T-helper 2 cell treated with Interferon-gamma antibody and Interleukin-4, amounts not matched to agents 5 μg/mL and 100 μg/mL, for 36 hours (primary cell): ENCODE measurements around the gene MINDY3.
"Not testable (repeated sequence)": the region's sequence is repeated elsewhere in the genome, so short reads cannot be mapped to it uniquely, and the experiment has no call there.

ENCODE experiments used
- DNase-seq: peaks from one replicate; pipeline ENCODE4 v3.0.0; 2021; ENCODE audit warnings: low spot score
- H3K27ac Mint-ChIP-seq: one replicate; pipeline ENCODE4 v1.8.0; 2021; ENCODE audit warnings: mild to moderate bottlenecking, mixed read lengths
- H3K27me3 Mint-ChIP-seq: one replicate; pipeline ENCODE4 v1.8.0; 2021; ENCODE audit warnings: low read depth, mixed read lengths
- H3K36me3 Mint-ChIP-seq: one replicate; pipeline ENCODE4 v1.8.0; 2021; ENCODE audit warnings: low read depth, mixed read lengths
- H3K4me1 Mint-ChIP-seq: one replicate; pipeline ENCODE4 v1.8.0; 2021; ENCODE audit warnings: low read depth, mixed read lengths
- H3K4me3 Mint-ChIP-seq: one replicate; pipeline ENCODE4 v1.8.0; 2022; ENCODE audit warnings: mild to moderate bottlenecking, moderate library complexity, mixed read lengths
- H3K9me3 Mint-ChIP-seq: one replicate; pipeline ENCODE4 v1.8.0; 2021; ENCODE audit warnings: mixed read lengths

MINDY3 gene

DNA sequence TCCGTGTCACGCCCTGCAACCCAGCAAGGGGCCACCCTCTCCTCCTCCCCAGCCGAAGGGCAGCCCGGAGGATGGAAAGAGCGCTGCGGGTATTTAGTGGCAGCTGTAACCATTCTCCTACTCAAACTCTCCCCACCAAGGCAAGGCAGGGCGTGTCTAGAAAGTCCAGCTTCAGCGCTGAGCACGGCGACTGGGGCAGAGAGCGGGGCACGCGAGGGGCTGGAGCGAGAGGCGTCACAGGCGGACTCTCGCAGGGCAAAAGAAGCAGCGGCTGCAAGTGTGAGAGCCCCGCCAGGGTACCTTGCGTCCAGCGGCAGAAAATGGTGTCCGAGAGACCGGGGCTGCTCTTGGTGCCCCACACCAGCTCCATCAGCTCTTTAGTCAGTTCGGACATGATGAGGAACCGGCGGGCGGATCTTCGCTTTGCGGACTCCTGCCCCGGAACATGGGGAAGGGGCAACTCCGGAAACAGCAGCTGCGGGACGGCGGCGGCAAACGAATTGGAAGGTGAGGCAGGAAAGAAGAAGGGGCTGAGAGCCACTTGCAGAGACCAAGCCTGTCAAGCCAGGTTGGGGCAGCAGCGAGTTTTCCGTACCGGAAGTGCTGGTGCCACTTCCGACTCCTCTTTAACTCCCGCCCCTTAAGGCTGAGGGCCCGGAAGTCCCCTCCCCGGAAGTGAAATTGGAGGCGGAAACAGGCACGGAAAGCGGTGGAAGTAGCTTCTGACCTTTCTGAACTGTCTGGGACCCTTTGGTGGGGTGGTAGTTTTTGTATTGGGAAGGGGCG is at the start of gene MINDY3:
Gene MINDY3 (minus strand): TSS at position 602 of the 786 bp plus-strand sequence. CDS start 208 bp downstream, at position 394.
- DNase-seq, result peak; percentile 76
- H3K27me3 Mint-ChIP-seq, result peaks cover 23% of the 10 kb centered on the region
- peaks cover 4% of the 10 kb centered on the region for H3K9me3 Mint-ChIP-seq
- peaks cover 19% of the 10 kb centered on the region for H3K36me3 Mint-ChIP-seq
- peak within 1 kb of the TSS; percentile 100 for H3K4me3 Mint-ChIP-seq
- H3K4me1 Mint-ChIP-seq, result peaks cover 29% of the 10 kb centered on the region
- H3K27ac Mint-ChIP-seq, result peak within 1 kb of the TSS; percentile 91

DNA sequence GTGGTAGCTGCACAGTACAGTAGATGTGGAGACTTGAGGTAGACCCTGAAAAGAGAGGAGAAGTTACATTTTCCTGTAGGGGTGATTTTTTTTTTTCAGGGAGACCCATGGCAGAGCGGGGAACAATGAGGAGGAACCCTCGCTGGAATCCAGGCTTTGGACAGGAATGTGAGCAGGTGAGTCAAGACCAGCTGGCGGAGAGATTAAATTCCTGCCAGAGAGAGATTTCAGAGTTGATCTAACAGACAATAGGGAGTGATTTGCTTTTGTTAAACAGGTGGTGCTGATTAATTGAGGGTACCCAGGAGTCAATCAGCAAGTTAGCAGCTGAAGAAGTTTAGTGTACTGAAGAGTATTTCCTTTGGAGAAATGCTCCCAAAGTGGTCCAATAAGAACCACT is 41.6 kb upstream of the MINDY3 start:
- no peaks in the 10 kb centered on the region for H3K4me1 Mint-ChIP-seq
- no peaks in the 10 kb centered on the region for H3K9me3 Mint-ChIP-seq
- H3K4me3 Mint-ChIP-seq, result no peak overlapping the region
- DNase-seq, result no peak
- no peaks in the 10 kb centered on the region for H3K36me3 Mint-ChIP-seq
- H3K27ac Mint-ChIP-seq, result no peak overlapping the region
- H3K27me3 Mint-ChIP-seq, result peaks cover 6% of the 10 kb centered on the region

DNA sequence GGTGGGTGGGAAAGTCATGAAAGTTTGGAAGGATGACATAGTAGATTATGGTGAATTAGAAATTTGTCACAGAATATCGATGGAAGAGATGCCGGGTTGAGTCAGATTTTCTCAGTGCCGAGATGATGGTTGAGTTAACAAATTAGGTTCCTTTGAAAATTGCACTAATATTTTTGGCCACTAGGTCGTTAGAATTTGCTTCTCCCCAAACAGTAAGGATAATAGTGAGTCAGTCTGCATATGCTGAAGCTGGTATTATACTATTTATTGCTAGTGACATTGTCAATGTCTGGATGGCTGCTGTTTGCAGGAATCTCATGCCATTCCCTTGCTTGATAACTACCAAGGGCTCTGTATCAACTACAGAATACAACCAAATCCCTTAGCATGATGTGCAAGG is 37.7 kb upstream of the MINDY3 start:
- Mint-ChIP-seq H3K4me3 (no peak overlapping the region), H3K27me3 (peaks cover 6% of the 10 kb centered on the region), H3K4me1 (no peaks in the 10 kb centered on the region), H3K36me3 (no peaks in the 10 kb centered on the region), H3K27ac (no peak overlapping the region), H3K9me3 (no peaks in the 10 kb centered on the region)
- DNase-seq, result no peak

DNA sequence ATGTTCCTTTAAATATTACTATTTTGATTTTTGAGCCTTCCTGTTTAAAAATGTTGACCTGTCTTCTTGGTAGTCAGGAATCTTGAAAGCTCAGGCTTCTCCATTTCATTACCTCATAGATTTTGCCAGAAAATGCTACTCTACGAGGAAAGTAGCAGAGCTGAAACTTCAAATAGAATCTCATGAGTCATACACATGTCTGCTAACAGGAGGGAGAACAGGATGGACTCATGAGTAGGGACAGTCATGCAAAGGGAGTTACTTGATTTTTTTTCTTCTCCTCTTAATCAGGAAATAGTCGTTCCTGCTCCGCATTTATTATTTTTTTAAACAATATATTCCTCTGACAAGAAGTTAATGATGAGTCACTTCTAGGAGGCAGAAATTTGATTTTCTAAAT is 37.0 kb upstream of the MINDY3 start:
- no peak for DNase-seq
- H3K9me3 Mint-ChIP-seq, result no peaks in the 10 kb centered on the region
- H3K4me1 Mint-ChIP-seq, result no peaks in the 10 kb centered on the region
- H3K4me3 Mint-ChIP-seq, result no peak overlapping the region
- no peak overlapping the region for H3K27ac Mint-ChIP-seq
- H3K36me3 Mint-ChIP-seq, result no peaks in the 10 kb centered on the region
- H3K27me3 Mint-ChIP-seq, result peaks cover 9% of the 10 kb centered on the region

DNA sequence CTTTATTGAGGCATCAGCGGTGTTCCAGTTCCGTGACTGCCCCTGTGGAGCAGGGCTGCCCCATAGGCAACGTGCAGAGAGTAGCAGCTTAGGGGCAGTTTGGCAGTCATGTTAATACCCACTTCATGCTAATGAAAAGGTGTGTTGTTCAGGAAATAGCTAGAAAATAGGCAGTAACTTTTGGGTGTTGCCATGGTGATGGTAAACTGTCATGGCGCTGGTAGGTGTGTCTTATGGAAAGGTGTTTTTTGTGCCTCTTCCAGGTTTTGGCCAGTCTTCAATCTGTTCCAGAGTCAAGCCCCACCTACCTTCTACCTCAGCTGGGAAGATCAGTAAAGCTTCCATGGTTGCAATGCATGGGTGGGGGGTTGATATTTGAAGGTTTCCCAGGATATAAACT is 36.3 kb upstream of the MINDY3 start:
- DNase-seq, result no peak
- H3K36me3 Mint-ChIP-seq, result no peaks in the 10 kb centered on the region
- H3K4me3 Mint-ChIP-seq, result no peak overlapping the region
- H3K27ac Mint-ChIP-seq, result no peak overlapping the region
- H3K4me1 Mint-ChIP-seq, result no peaks in the 10 kb centered on the region
- H3K9me3 Mint-ChIP-seq, result no peaks in the 10 kb centered on the region
- peaks cover 7% of the 10 kb centered on the region for H3K27me3 Mint-ChIP-seq

DNA sequence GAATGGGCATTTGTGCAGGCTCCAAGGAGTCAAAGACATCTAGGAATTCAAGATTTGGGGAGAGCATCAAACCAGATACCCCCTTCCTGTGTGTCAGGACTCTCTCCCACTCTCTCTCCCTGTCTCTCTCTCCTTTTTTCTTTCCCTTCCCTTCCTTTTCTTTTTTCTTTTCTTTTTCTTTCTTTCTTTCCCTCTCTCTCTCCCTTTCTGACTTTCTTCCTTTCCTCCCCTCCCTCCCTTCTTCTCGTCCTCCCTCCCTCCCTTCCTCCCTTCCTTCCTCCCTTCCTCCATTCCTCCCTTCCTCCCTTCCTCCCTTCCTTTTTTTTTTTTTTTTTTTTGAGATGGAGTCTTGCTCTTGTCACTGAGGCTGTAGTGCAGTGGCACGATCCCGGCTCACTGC is 24.1 kb upstream of the MINDY3 start:
- no peaks in the 10 kb centered on the region for H3K4me1 Mint-ChIP-seq
- no peaks in the 10 kb centered on the region for H3K36me3 Mint-ChIP-seq
- H3K27me3 Mint-ChIP-seq, result peaks cover 26% of the 10 kb centered on the region
- no peak overlapping the region for H3K27ac Mint-ChIP-seq
- H3K9me3 Mint-ChIP-seq, result no peaks in the 10 kb centered on the region
- DNase-seq, result no peak
- no peak overlapping the region for H3K4me3 Mint-ChIP-seq

DNA sequence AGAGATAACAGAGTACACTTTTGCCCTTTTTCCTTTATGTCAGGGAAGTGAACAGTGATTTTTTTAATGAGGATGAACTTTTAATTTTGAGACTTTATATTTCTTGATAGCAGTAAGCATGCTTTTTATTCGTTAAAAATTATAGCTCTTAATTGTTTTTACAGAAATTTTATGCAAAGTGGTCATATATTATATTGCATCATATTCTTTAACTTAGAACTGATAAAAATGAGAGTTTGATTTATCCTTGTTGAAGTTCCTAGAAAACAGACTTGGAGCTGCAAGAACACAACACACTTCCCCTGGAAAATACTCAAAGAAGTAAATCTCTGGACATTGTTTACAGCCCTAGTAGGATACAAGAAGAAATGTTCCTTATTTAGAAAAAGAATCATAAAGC is 21.2 kb upstream of the MINDY3 start:
- H3K36me3 Mint-ChIP-seq, result no peaks in the 10 kb centered on the region
- peaks cover 27% of the 10 kb centered on the region for H3K27me3 Mint-ChIP-seq
- H3K4me1 Mint-ChIP-seq, result no peaks in the 10 kb centered on the region
- no peaks in the 10 kb centered on the region for H3K9me3 Mint-ChIP-seq
- H3K4me3 Mint-ChIP-seq, result no peak overlapping the region
- H3K27ac Mint-ChIP-seq, result no peak overlapping the region
- DNase-seq, result no peak

DNA sequence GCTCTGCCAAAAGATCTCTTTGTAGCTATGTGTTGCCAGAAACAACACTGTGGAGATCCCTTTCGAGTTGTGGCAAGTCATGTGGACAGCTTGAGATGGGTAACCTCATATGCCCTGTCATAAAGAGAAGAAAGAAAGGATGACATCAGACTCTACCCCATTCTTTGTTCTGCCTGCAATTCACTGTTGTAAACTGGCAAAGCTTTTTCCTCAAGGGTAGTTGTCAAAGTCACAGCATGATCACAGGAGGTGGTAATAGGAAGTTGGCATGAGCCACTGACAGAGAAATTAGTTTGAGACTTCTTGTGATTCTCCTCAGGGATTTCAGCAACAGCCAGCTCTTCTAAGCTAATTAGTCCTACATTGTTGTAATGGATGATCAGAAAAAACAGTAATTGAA is 19.4 kb upstream of the MINDY3 start:
- Mint-ChIP-seq H3K36me3 (no peaks in the 10 kb centered on the region), H3K27me3 (peaks cover 36% of the 10 kb centered on the region), H3K9me3 (no peaks in the 10 kb centered on the region), H3K4me3 (no peak overlapping the region), H3K27ac (no peak overlapping the region), H3K4me1 (no peaks in the 10 kb centered on the region)
- DNase-seq, result no peak

DNA sequence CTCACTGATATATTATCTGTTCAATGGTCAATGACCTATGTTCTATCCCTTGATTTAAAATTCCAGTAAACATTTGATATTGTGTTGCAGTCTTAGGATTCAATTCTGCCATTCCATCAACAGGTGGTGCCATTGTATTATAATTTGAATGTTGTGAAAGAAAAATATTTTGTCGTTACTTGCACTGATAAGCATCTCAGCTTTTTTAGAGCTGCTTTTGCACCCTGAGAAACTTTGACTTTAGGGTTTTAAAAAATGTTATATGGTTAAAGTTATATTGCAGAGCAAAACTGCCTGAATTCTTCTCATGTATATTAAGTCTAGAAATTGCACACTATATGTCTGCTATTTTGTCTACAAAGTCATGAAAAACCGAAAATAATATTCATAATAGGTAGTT is 18.8 kb upstream of the MINDY3 start:
- Mint-ChIP-seq H3K4me1 (no peaks in the 10 kb centered on the region), H3K27ac (no peak overlapping the region), H3K9me3 (no peaks in the 10 kb centered on the region), H3K4me3 (no peak overlapping the region), H3K27me3 (peaks cover 41% of the 10 kb centered on the region), H3K36me3 (no peaks in the 10 kb centered on the region)
- no peak for DNase-seq

DNA sequence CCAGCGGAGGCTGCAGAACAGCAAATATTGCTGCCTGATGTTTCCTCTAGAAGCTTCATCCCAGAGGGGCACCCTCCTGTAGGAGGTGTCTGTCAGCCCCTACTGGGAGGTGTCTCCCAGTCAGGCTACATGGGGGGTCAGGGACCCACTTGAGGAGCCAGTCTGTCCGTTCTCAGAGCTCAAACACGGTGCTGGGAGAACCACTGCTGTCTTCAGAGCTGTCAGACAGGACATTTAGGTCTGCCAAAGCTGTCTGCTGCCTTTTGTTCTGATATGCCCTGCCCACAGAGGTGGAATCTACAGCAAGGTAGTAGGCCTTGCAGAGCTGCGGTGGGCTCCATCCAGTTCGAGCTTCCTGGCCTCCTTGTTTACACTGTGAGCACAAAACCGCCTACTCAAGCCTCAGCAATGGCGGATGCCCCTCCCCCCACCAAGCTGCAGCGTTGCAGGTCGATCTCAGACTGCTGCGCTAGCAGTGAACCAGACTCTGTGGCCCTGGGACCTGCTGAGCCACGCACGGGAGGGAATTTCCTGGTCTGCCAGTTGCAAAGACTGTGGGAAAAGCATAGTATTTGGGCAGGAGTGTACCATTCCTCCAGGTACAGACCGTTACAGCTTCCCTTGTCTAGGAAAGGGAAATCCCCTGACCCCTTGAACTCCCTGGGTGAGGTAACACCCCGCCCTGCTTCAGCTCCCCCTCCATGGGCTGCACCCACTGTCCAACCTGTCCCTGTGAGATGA is 17.7 kb upstream of the MINDY3 start:
- H3K27ac Mint-ChIP-seq, result no peak overlapping the region
- H3K4me1 Mint-ChIP-seq, result no peaks in the 10 kb centered on the region
- no peaks in the 10 kb centered on the region for H3K9me3 Mint-ChIP-seq
- no peaks in the 10 kb centered on the region for H3K36me3 Mint-ChIP-seq
- no peak for DNase-seq
- no peak overlapping the region for H3K4me3 Mint-ChIP-seq
- H3K27me3 Mint-ChIP-seq, result peaks cover 50% of the 10 kb centered on the region

DNA sequence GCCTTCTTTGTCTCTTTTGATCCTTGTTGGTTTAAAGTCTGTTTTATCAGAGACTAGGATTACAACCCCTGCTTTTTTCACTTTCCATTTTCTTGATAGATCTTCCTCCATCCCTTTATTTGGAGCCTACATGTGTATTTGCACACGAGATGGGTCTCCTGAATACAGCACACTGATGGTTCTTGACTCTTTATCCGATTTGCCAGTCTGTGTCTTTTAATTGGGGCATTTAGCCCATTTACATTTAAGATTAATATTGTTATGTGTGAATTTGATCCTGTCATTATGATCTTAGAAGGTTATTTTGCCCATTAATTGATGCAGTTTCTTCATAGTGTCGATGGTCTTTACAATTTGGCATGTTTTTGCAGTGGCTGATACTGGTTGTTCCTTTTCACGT is 16.0 kb upstream of the MINDY3 start:
- H3K4me1 Mint-ChIP-seq, H3K9me3 Mint-ChIP-seq, DNase-seq, H3K4me3 Mint-ChIP-seq, H3K27ac Mint-ChIP-seq, H3K36me3 Mint-ChIP-seq: not testable (repeated sequence)
- H3K27me3 Mint-ChIP-seq, result peaks cover 44% of the 10 kb centered on the region

DNA sequence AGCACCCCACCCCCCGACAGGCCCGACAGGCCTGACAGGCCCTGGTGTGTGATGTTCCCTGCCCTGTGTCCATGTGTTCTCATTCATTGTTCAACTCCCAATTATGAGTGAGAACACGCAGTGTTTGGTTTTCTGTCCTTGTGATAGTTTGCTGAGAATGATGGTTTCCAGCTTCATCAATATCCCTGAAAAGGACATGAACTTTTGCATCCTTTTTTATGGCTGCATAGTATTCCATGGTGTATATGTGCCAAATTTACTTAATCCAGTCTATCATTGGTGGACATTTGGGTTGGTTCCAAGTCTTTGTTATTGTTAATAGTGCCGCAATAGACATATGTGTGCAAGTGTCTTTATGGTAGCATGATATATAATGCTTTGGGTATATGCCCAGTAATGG is 12.3 kb upstream of the MINDY3 start:
- peaks cover 62% of the 10 kb centered on the region for H3K27me3 Mint-ChIP-seq
- not testable (repeated sequence) for DNase-seq, H3K4me1 Mint-ChIP-seq, H3K36me3 Mint-ChIP-seq, H3K27ac Mint-ChIP-seq, H3K4me3 Mint-ChIP-seq, H3K9me3 Mint-ChIP-seq

DNA sequence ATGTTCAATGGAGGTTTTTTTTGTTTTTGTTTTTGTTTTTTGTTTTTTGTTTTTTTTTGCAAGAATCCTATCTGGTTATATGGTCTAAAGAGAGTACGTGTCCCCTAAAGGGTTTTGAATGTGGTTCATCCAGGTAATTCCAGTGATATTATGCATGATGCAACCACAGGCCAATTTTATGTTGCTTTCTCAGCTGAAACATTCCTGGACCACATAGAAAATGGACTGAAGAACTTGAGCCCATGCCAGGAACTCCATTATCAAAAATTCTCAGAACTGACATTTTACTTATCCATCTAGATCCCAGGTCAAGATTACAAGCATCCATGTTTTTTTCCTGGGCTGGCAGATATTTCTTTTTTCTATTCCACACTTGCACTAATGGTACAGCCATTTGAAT is 11.5 kb upstream of the MINDY3 start:
- H3K4me3 Mint-ChIP-seq, result no peak overlapping the region
- no peak overlapping the region for H3K27ac Mint-ChIP-seq
- H3K36me3 Mint-ChIP-seq, result no peaks in the 10 kb centered on the region
- peaks cover 65% of the 10 kb centered on the region for H3K27me3 Mint-ChIP-seq
- no peaks in the 10 kb centered on the region for H3K4me1 Mint-ChIP-seq
- no peak for DNase-seq
- H3K9me3 Mint-ChIP-seq, result no peaks in the 10 kb centered on the region

DNA sequence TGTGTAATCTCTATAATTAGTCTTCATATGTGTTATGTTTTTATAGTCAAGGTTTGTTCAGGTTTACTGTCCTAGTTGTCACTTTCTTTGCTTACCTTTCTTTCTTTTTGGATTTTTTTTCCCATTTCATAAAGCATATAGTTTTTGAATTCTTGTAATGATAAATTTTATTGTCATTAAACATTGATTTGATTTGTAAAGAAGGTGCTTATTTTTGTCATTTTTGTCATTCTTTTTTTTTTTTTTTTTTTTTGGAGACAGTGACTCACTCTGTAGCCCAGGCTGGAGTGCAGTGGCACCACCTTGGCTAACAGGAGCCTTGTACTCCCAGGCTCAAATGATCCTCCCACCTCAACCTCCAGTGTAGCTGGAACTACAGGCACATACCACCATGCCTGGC is 9.6 kb upstream of the MINDY3 start:
- H3K9me3 Mint-ChIP-seq, result no peaks in the 10 kb centered on the region
- no peak overlapping the region for H3K4me3 Mint-ChIP-seq
- DNase-seq, result no peak
- no peaks in the 10 kb centered on the region for H3K4me1 Mint-ChIP-seq
- no peak overlapping the region for H3K27ac Mint-ChIP-seq
- H3K27me3 Mint-ChIP-seq, result peaks cover 69% of the 10 kb centered on the region
- H3K36me3 Mint-ChIP-seq, result no peaks in the 10 kb centered on the region
